Upper lobe of left lung (tissue), 6 donors: ENCODE measurements around the gene PNKP. TPM values are rescaled to one million over a fixed set of nuclear protein-coding genes. Genes with fewer than 3 reads are reported as not detected.
"Not testable (repeated sequence)": the region's sequence is repeated elsewhere in the genome, so short reads cannot be mapped to it uniquely, and the experiment has no call there.

ENCODE experiments used
- ATAC-seq, 2 donors: fragments of 200-7000 bp; cut with Tn5 transposase; one replicate each; pipeline ENCODE4 v1.9.1; 2022; ENCODE audit warnings: mild to moderate bottlenecking in 2 of 2, moderate library complexity in 2 of 2; ENCODE audit not compliant: low FRiP score in 2 of 2
- DNase-seq, 2 donors: peaks; one replicate each; pipeline ENCODE4 v3.0.0-alpha.2; 2019 to 2020
- H3K27ac ChIP-seq, 4 donors: fragments of 200-600 bp; sonication (generic); one replicate each; pipeline ENCODE4 v1.5.1; 2016 to 2019
- H3K27me3 ChIP-seq, 4 donors: fragments of 200-600 bp; sonication (generic); one replicate each; pipeline ENCODE4 v1.5.1; 2017 to 2019
- H3K36me3 ChIP-seq, 4 donors: fragments of 200-600 bp; sonication (generic); one replicate each; pipeline ENCODE4 v1.5.1; 2016 to 2019
- H3K4me1 ChIP-seq, 4 donors: fragments of 200-600 bp; sonication (generic); one replicate each; pipeline ENCODE4 v1.5.1; 2018 to 2019
- H3K4me3 ChIP-seq, 4 donors: fragments of 200-600 bp; sonication (generic); one replicate each; pipeline ENCODE4 v1.5.1; 2017 to 2019; ENCODE audit warnings: mild to moderate bottlenecking in 2 of 4, moderate library complexity in 1 of 4
- H3K9me3 ChIP-seq, 4 donors: fragments of 200-600 bp; sonication (generic); one replicate each; pipeline ENCODE4 v1.5.1; 2018 to 2019
- EP300 ChIP-seq, 4 donors: sonication (generic); formaldehyde crosslinking; IDR thresholded peaks; one replicate each; pipeline ENCODE4 v1.5.1; 2017; ENCODE audit warnings: antibody characterized with exemption in 4 of 4, control low read depth in 2 of 4
- POLR2A ChIP-seq, 4 donors: fragments of 450-650 bp; IDR thresholded peaks; one replicate each; pipeline ENCODE4 v1.5.1; 2016 to 2017; ENCODE audit warnings: antibody characterized with exemption in 4 of 4, mild to moderate bottlenecking in 2 of 4
- POLR2AphosphoS5 ChIP-seq, 2 donors: sonication (generic); formaldehyde crosslinking; IDR thresholded peaks; one replicate each; pipeline ENCODE4 v1.5.1; 2017; ENCODE audit warnings: antibody characterized with exemption in 2 of 2
- WGBS, 2 donors: methylation state at CpG; one replicate each; pipeline ENCODE4 v1.1.5; 2017 to 2018; 5-methylcytosine and 5-hydroxymethylcytosine counted together
- total RNA-seq, 6 donors: library from RNA; depleted of rRNA in 4 of 6; stranded (reverse); fragments of >200 nt in 4 of 6; gene quantifications; one replicate each; pipeline versions ENCODE4 v1.1.0 to v1.2.1, GENCODE V29; 2016 to 2021
- TF ChIP-seq, protein P1 (sequence below), 6 experiments: fragments of 450-650 bp in 4 of 6; fragments of 200-600 bp in 2 of 6; sonication (generic) in 2 of 6; IDR thresholded peaks; one replicate each; pipeline ENCODE4 v1.5.1; 2016 to 2019; ENCODE audit warnings: antibody characterized with exemption in 6 of 6
- donor health status: DM: no; HTN: no; CAD: no; lungs with moderate emphysema.
- donor health status: DM: no; HTN: yes; CAD: no; lungs with severe emphysema.

PNKP gene
- total RNA-seq, 6 donors from 2014 or later: 47.6 to 321 (median 88.6) TPM

DNA sequence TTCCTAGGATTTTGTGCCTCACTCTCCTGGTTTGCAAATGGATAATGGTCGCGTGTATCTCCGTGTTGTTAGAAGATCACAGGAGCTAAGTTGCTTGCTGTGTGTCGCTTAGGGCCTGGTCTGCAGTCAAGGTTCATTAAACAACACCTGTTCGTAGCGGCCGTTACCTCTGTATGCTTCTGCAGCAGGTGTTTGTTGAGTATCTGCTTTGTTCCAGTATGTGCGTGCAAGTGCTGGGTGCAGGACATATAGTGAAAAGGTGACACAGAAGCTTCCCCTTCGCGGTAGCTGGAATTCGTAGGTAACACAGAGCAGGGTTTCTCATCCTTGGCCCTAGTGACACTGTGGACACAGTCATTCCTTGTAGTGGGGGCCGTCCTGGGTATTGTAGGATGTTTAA is 43.9 kb downstream of the PNKP start:
- peaks cover 8 to 20% (median 15%) of the 10 kb centered on the region in 4 donors for H3K4me1 ChIP-seq
- H3K36me3 ChIP-seq: peaks cover 5 to 41% (median 26%) of the 10 kb centered on the region in 4 donors
- H3K27me3 ChIP-seq: no peaks in the 10 kb centered on the region
- H3K9me3 ChIP-seq: no peaks in the 10 kb centered on the region
- no peak overlapping the region for H3K4me3 ChIP-seq
- TF ChIP-seq POLR2AphosphoS5 (IDR thresholded peaks at IDR 0.05) (no peak), EP300 (IDR thresholded peaks at IDR 0.05) (no peak), POLR2A (IDR thresholded peaks at IDR 0.05) (no peak)
- TF ChIP-seq, protein P1, sequence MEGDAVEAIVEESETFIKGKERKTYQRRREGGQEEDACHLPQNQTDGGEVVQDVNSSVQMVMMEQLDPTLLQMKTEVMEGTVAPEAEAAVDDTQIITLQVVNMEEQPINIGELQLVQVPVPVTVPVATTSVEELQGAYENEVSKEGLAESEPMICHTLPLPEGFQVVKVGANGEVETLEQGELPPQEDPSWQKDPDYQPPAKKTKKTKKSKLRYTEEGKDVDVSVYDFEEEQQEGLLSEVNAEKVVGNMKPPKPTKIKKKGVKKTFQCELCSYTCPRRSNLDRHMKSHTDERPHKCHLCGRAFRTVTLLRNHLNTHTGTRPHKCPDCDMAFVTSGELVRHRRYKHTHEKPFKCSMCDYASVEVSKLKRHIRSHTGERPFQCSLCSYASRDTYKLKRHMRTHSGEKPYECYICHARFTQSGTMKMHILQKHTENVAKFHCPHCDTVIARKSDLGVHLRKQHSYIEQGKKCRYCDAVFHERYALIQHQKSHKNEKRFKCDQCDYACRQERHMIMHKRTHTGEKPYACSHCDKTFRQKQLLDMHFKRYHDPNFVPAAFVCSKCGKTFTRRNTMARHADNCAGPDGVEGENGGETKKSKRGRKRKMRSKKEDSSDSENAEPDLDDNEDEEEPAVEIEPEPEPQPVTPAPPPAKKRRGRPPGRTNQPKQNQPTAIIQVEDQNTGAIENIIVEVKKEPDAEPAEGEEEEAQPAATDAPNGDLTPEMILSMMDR (IDR thresholded peaks at IDR 0.05): no peak
- WGBS, 2 donors: 88 to 94% methylated on average over 11 to 12 of the region's 12 CpGs
- no peak overlapping the region for H3K27ac ChIP-seq
- ATAC-seq (no peak), DNase-seq (no peak)

- WGBS, 2 donors: 76 to 81% methylated on average over 10 of the region's 10 CpGs
- Histone ChIP-seq H3K27ac (no peak overlapping the region), H3K27me3 (no peaks in the 10 kb centered on the region), H3K9me3 (no peaks in the 10 kb centered on the region), H3K4me3 (no peak overlapping the region), H3K4me1 (peaks cover 8 to 28% (median 19%) of the 10 kb centered on the region in 4 donors), H3K36me3 (peaks cover 5 to 26% (median 18%) of the 10 kb centered on the region in 4 donors)
- ATAC-seq (no peak), DNase-seq (no peak)
- TF ChIP-seq EP300 (IDR thresholded peaks at IDR 0.05): no peak
- TF ChIP-seq POLR2AphosphoS5 (IDR thresholded peaks at IDR 0.05): no peak
- TF ChIP-seq, protein P1 (IDR thresholded peaks at IDR 0.05): no peak
- no peak for TF ChIP-seq POLR2A (IDR thresholded peaks at IDR 0.05)
Measured at GRCh38 chr19:49820125-49820524, 47.3 kb downstream of the PNKP start.

GRCh38 chr19:49819452-49820115 is 47.8 kb downstream of the PNKP start:
- H3K27me3 ChIP-seq, H3K9me3 ChIP-seq, DNase-seq, ATAC-seq: not testable (repeated sequence)
- peak overlapping the region in 3 of 4 donors; percentile 91 to 98 (median 94) for H3K4me3 ChIP-seq
- WGBS, 2 donors: 73% methylated on average over 7 of the region's 7 CpGs
- peak overlapping the region in 1 of 4 donors; percentile 94 for H3K27ac ChIP-seq
- H3K36me3 ChIP-seq: peaks cover 5 to 25% (median 15%) of the 10 kb centered on the region in 4 donors
- peaks cover 8 to 28% (median 19%) of the 10 kb centered on the region in 4 donors for H3K4me1 ChIP-seq

DNA sequence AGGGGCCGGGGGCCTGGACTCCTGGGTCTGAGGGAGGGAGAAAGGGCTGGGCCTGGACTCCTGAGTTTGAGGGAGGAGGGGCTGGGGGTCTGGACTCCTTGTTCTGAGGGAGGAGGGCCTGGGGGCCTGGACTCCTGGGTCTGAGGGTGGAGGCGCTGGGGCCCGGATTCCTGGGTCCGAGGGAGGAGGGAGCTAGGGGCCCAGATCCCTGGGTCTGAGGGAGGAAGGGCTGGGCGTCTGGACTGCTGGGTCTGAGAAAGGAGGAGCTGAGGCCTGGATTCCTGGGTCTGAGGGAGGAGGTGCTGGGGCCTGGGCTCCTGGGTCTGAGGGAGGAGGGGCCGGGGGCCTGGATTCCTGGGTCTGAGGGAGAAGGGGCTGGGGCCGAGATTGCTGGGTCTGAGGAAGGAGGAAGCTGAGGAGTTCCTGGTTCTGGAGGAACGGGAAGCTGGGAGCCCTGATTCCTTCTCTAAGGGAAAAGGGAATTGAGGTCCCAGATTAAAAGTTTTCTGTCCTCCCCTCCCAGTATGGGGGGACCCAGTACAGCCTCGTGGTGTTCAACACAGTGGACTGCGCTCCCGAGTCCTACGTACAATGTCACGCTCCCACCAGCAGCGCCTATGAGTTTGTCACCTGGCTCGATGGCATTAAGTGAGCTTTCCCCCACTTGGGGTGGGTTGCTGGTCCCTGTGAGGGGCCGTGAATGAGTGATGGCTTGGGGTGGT is 48.6 kb downstream of the PNKP start:
- no peak for DNase-seq
- peak overlapping the region; percentile 91 to 98 (median 93) for H3K27ac ChIP-seq
- no peak for ATAC-seq

More for the DNA sequence above, 48.6 kb downstream of the PNKP start:
- Histone ChIP-seq H3K4me3 (peak overlapping the region; percentile 60 to 98 (median 92)), H3K9me3 (no peaks in the 10 kb centered on the region), H3K27me3 (no peaks in the 10 kb centered on the region), H3K36me3 (peaks cover 3 to 21% (median 10%) of the 10 kb centered on the region in 4 donors), H3K4me1 (peaks cover 8 to 32% (median 19%) of the 10 kb centered on the region in 4 donors)
- 30 to 38% methylated on average over 12 to 14 of the region's 16 CpGs for WGBS, 2 donors
- no peak for TF ChIP-seq POLR2AphosphoS5 (IDR thresholded peaks at IDR 0.05)
- TF ChIP-seq EP300 (IDR thresholded peaks at IDR 0.05): no peak
- TF ChIP-seq, protein P1 (IDR thresholded peaks at IDR 0.05): no peak
- TF ChIP-seq POLR2A (IDR thresholded peaks at IDR 0.05): no peak
